Right lobe of liver (tissue), 6 donors: ENCODE measurements around the gene RGS3. TPM values are rescaled to one million over a fixed set of nuclear protein-coding genes. Genes with fewer than 3 reads are reported as not detected.
A peak's percentile ranks its signal among the peaks of the same experiment; 100 is the strongest.

Experiments
- ATAC-seq, 4 donors: fragments of 200-7000 bp; cut with Tn5 transposase; one replicate each; pipeline ENCODE4 v1.9.1; 2020; ENCODE audit warnings: mild to moderate bottlenecking in 4 of 4, moderate library complexity in 4 of 4
- DNase-seq, 3 donors: peaks; one replicate each; pipeline ENCODE4 v3.0.0-alpha.2; 2020
- H3K27ac ChIP-seq, 3 donors: fragments of 200-600 bp; one replicate each; pipeline ENCODE4 v1.8.0; 2022
- H3K27me3 ChIP-seq, 2 donors: fragments of 200-600 bp; one replicate each; pipeline ENCODE4 v1.8.0; 2022
- H3K36me3 ChIP-seq, 4 donors: fragments of 200-600 bp; sonication (generic) in 1 of 4; one replicate each; pipeline versions ENCODE4 v1.5.1 to v1.8.0; 2017 to 2022; ENCODE audit warnings: control low read depth in 1 of 4
- H3K4me1 ChIP-seq, 4 donors: fragments of 200-600 bp; sonication (generic) in 1 of 4; one replicate each; pipeline versions ENCODE4 v1.5.1 to v1.8.0; 2017 to 2022; ENCODE audit warnings: control low read depth in 1 of 4
- H3K4me3 ChIP-seq, 3 donors: fragments of 200-600 bp; one replicate each; pipeline ENCODE4 v1.8.0; 2022
- H3K9me3 ChIP-seq, 4 donors: fragments of 200-600 bp; sonication (generic) in 1 of 4; one replicate each; pipeline versions ENCODE4 v1.5.1 to v1.8.0; 2017 to 2022; ENCODE audit warnings: control low read depth in 1 of 4
- CTCF ChIP-seq, 4 donors: fragments of 200-600 bp in 3 of 4; fragments of 450-650 bp in 1 of 4; IDR thresholded peaks; one replicate each; pipeline versions ENCODE4 v1.5.1 to v1.8.0; 2016 to 2022; ENCODE audit warnings: antibody characterized with exemption in 4 of 4, mild to moderate bottlenecking in 2 of 4
- POLR2A ChIP-seq: fragments of 450-650 bp; IDR thresholded peaks from one replicate; pipeline ENCODE4 v1.6.1; 2017; ENCODE audit warnings: antibody characterized with exemption, mild to moderate bottlenecking
- WGBS: methylation state at CpG from one replicate; pipeline ENCODE4 v1.1.6; 2018; ENCODE audit warnings: low coverage, low lambda C conversion rate; ENCODE audit not compliant: insufficient coverage; ENCODE audit errors: missing lambda C conversion rate; 5-methylcytosine and 5-hydroxymethylcytosine counted together
- intact Hi-C, 2 donors: fragments of 100-400 bp; cut with DNase I; formaldehyde crosslinking; loops; one replicate each; pipeline versions ENCODE4 v1.11.2 to v1.14.1; 2022
- total RNA-seq, 6 experiments: library from RNA; depleted of rRNA in 2 of 6; stranded (reverse); fragments of >200 nt in 2 of 6; fragmentation: NEBNext Ultra II Directional in 3 of 6; extraction: Animal tissue kit (Norgen Biotek cat#: 25700) in 3 of 6; gene quantifications; one replicate each; pipeline versions ENCODE4 v1.1.0 to v1.2.4, GENCODE V29; 2016 to 2023
- donor health status: DM: no; HTN: yes; CAD: no.
- donor health status: DM: no; HTN: no; CAD: no.
- donor health status: DM: no; HTN: no; CAD: no.
- donor health status: DM: no; HTN: yes; CAD: no.
- donor health status: DM: no; HTN: yes; CAD: no.

Gene RGS3
- total RNA-seq, 6 experiments from 2014 or later: 19.0 to 60.3 (median 31.0) TPM

- TF ChIP-seq POLR2A (no peak), CTCF (IDR thresholded peaks at IDR 0.05) (no peak)
- no CpG with 5 or more reads among the region's 12 CpGs for WGBS
- Histone ChIP-seq H3K36me3 (peaks cover 0 to 35% (median 0%) of the 10 kb centered on the region in 4 donors), H3K9me3 (no peaks in the 10 kb centered on the region), H3K27me3 (no peaks in the 10 kb centered on the region), H3K27ac (no peak overlapping the region), H3K4me3 (no peak overlapping the region), H3K4me1 (peaks cover 0 to 18% (median 7%) of the 10 kb centered on the region in 4 donors)
- intact Hi-C loops: no loop called here
- ATAC-seq (no peak), DNase-seq (peak in 1 of 3 donors; percentile 35)
Observed at GRCh38 chr9:113514061-113514460, 50.5 kb downstream of the RGS3 start.

- DNase-seq: peak in 1 of 3 donors; percentile 20
- 90% methylated on average over 4 of the region's 6 CpGs for WGBS
Observed at GRCh38 chr9:113514748-113515147, 51.2 kb downstream of the RGS3 start.

GRCh38 chr9:113515862-113516261 lies 52.3 kb downstream of the RGS3 start:
- H3K9me3 ChIP-seq: no peaks in the 10 kb centered on the region
- WGBS: 74% methylated on average over 4 of the region's 4 CpGs
- no peak overlapping the region for H3K4me3 ChIP-seq
- DNase-seq: no peak
- intact Hi-C loops: no loop called here
- H3K36me3 ChIP-seq: peaks cover 0 to 36% (median 0%) of the 10 kb centered on the region in 4 donors
- peaks cover 0 to 14% (median 5%) of the 10 kb centered on the region in 4 donors for H3K4me1 ChIP-seq
- no peaks in the 10 kb centered on the region for H3K27me3 ChIP-seq
- TF ChIP-seq POLR2A: no peak
- no peak for TF ChIP-seq CTCF (IDR thresholded peaks at IDR 0.05)
- H3K27ac ChIP-seq: no peak overlapping the region
- no peak for ATAC-seq

More at GRCh38 chr9:113514748-113515147, 51.2 kb downstream of the RGS3 start:
- H3K27ac ChIP-seq: no peak overlapping the region
- peaks cover 0 to 35% (median 0%) of the 10 kb centered on the region in 4 donors for H3K36me3 ChIP-seq
- no peak overlapping the region for H3K4me3 ChIP-seq
- peaks cover 0 to 22% (median 7%) of the 10 kb centered on the region in 4 donors for H3K4me1 ChIP-seq
- H3K27me3 ChIP-seq: no peaks in the 10 kb centered on the region
- TF ChIP-seq POLR2A: no peak
- TF ChIP-seq CTCF (IDR thresholded peaks at IDR 0.05): no peak
- no peaks in the 10 kb centered on the region for H3K9me3 ChIP-seq
- intact Hi-C loops: no loop called here
- no peak for ATAC-seq

- Histone ChIP-seq H3K4me1 (peaks cover 0 to 4% (median 0%) of the 10 kb centered on the region in 4 donors), H3K27me3 (no peaks in the 10 kb centered on the region), H3K4me3 (no peak overlapping the region), H3K27ac (no peak overlapping the region), H3K9me3 (no peaks in the 10 kb centered on the region), H3K36me3 (peaks cover 0 to 39% (median 0%) of the 10 kb centered on the region in 4 donors)
- WGBS: 20% methylated on average over 1 of the region's 8 CpGs
- TF ChIP-seq CTCF (IDR thresholded peaks at IDR 0.05) (no peak), POLR2A (no peak)
- intact Hi-C loops: no loop called here
- DNase-seq (peak in 1 of 3 donors; percentile 31), ATAC-seq (peak; percentile 11 to 64 (median 52))
Observed at GRCh38 chr9:113516840-113517577, 53.5 kb downstream of the RGS3 start.
